HG03565 (cell line): ENCODE data around the gene NDUFA13.

Experiments
- ATAC-seq: cut with Tn5 transposase; IDR thresholded peaks from one replicate; pipeline ENCODE4 v1.9.1; 2021; ENCODE audit warnings: mild to moderate bottlenecking, moderate library complexity; ENCODE audit not compliant: unreplicated experiment

NDUFA13 gene

GRCh38 chr19:19506592-19506991 lies 9.4 kb upstream of the NDUFA13 start:
- no peak for ATAC-seq

DNA sequence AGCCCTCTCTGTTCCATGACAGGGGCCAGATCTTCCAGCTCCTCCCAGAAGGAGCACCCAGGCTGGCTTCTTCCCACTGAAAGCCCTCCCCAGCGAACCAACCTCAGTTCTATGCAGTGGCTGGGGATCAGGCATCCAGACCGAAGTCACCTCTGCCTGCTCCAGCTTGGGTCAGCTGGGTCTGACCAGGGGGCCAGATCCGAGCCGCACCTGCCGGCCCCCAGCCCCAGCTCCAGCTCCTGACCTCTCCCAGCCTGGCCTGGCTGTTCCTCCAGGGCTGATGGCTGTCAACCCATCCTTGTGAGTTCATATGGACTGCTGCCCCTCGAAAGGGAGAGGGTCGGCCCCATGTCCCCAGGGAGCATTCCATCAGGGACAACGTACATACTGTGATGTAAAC lies 8.7 kb upstream of the NDUFA13 start:
- no peak for ATAC-seq

DNA sequence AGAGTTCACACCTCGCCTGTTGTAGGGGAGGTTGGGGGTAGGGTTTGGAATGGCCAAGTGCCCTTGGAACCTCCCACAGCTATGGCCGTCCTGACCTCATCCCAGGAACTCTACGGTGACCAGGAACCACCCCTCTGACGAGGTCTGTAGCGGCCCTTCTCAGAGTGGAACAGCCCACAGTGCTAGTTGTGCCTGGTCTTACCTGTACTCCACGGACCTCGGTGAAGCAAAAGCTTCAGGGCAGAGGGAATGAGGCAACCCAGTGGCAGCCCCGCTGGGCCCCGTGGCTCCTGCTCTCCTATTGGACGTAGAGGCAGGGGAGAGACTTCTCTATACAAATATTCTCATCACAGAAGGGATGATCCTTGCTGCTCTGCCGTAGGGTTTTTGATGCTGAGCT lies 7.8 kb upstream of the NDUFA13 start:
- ATAC-seq, result no peak

- ATAC-seq, result no peak
These were observed 5.6 kb upstream of the NDUFA13 start for GRCh38 chr19:19510432-19510831.

- no peak for ATAC-seq
These were observed 2.3 kb upstream of the NDUFA13 start for GRCh38 chr19:19513682-19514081.

GRCh38 chr19:19514215-19514657 lies 1.8 kb upstream of the NDUFA13 start:
- no peak for ATAC-seq

- ATAC-seq, result no peak
These were observed 964 bp upstream of the NDUFA13 start, which contains the start of gene TSSK6 for GRCh38 chr19:19514881-19515641. Gene TSSK6, minus strand, starts transcription at chr19:19515548. Its CDS starts 121 bp downstream, at chr19:19515427.

DNA sequence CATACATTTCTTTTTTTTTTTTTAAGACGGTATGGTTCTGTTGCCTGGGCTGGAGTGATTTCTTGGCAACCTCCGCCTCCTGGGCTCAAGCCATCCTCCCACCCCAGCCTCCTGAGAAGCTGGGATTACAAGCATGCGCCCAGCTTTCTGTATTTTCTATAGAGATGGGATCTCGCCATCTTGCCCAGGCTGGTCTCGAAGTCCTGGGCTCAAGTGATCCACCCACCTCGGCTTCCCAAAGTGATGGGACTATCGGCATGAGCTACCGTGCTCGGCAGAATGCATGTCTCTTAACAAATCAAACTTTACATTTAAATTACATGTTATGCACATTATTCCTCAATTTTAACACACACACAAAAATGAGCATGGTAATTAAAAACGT lies 1.2 kb downstream of the NDUFA13 start:
- no peak for ATAC-seq

- no peak for ATAC-seq
These were observed 5.0 kb downstream of the NDUFA13 start for GRCh38 chr19:19520989-19521388.

DNA sequence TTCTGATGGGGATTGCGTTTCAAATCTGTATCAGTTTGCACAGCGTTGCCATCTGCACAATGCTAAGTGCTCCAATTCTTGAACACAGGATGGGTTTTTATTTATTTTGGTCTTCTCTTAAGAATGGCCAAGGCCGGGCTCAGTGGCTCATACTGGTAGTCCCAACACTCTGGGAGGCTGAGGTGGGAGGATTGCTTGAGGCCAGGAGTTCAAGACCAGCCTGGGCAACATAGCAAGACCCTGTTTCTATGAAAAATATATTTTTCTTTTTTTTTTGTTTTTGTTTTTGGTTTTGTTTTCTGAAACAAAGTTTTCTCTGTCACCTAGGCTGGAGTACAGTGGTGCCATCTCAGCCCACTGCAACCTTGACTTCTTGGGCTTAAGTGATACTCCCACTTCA lies 7.2 kb downstream of the NDUFA13 start:
- no peak for ATAC-seq

- ATAC-seq, result no peak
These were observed 8.0 kb downstream of the NDUFA13 start for GRCh38 chr19:19524053-19524452.

DNA sequence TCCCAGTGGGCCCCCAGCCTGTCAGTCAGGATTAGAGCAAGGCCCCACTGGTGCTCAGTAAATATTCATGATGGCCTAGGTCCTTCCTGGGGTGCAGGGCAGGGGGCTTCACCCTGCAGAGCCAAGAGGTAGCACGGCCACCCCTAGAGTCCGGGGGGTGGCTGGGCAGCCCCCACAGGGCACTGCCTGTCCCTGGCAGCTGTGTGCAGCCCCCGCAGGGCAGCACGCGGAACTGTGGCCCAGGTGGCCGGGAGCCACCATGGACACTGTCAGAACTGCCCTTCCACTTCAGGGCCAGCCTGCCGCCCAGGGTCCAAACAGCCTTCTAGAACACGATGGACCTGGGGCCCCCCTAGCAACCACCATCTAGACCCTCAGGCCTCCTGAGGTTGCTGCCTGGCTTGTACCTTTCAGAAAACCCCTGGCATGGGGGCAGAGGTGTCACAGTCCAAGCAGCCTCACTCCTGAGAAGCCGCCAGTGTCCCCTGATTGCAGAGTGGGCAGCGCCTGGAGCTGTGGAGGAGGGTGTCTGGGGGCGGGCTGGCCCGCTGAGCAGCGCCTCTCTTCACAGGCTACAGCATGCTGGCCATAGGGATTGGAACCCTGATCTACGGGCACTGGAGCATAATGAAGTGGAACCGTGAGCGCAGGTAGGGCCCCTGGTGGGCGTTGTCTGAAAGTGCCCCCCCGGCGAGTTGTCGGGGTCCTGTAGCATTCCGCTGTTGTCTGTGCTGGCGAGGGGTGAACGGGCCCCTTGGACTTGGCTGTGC lies 9.8 kb downstream of the NDUFA13 start:
- no peak for ATAC-seq

DNA sequence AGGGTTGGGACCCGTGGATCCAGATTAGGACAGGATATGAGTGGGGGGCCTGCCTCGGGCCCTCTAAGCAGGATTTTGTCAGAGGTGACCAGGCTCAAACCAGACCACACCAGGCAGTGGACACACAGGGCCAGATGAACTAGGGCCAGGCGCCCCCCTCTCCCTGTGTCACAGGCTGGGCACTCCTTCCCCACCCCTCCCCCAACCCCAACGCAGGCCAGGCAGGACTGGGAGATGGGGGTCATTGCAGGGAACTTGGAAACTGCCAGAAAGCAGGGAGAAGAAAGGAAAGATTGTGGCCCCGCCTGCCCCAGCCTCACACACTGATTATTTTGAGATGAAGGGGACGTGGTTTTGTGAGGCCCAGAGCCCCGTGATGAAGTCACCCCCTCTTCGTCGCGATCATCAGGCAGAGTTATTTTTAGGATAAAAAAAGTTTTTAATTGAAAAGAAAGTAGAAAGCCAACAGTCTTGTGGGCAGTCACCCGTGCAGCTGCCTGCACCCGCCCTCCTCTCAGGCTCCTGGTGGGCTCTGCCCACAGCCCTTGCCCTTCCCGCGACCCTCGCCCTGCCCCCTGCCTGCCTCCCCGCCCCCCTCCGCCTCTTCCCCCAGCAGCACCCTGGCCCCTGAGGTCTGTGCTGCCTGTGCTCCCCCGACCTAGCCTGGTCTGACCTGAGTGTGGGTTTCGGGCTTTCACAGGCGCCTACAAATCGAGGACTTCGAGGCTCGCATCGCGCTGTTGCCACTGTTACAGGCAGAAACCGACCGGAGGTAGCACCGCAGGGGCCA lies 10.8 kb downstream of the NDUFA13 start:
- ATAC-seq, result no peak

DNA sequence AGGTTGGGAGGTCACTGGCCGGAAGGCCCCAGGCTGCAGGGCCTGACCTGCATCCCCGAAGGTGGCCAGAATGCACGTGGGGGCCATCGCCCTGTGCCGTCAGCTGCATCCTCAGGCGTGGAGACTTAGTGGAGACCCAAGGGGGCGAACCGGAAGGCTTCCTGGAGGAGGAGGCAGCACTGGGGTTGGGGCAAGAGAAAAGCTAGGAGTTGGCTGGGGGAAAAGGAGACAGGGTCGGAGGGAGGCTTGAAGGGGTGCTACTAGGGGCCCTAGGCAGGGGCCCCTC lies 11.3 kb downstream of the NDUFA13 start:
- ATAC-seq, result no peak

DNA sequence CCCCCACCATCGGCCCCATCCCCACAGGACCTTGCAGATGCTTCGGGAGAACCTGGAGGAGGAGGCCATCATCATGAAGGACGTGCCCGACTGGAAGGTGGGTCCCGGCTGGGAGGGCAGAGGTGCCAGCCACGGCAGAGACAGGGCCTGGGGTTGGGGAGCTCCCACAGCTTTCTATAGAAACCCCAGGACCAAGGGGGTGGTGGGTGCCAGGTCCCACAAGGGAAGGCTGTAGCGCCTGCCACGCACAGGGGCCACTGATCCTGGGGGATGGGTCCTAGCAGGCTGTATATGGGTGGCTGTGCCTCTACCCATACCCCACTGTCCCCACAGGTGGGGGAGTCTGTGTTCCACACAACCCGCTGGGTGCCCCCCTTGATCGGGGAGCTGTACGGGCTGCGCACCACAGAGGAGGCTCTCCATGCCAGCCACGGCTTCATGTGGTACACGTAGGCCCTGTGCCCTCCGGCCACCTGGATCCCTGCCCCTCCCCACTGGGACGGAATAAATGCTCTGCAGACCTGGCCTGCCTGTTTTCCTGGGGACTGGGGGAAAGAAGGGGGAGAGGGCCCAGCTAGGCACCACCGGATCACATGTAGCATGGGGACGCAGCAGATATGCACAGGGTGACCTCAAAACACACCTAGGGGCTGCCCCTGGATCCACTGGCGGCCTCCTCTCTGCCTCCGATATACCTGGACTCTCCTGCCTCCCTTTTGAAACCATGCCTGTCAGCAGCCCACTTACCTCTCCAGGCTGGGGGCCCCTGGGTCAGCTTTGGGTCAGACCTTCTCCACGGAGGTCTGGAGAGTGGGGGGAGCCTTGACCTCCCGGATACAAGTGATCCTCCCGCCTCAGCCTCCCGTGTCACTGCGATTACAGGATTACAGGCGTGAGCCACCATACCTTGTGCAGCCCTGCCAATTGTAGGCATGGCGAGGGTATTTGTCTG lies 11.9 kb downstream of the NDUFA13 start:
- ATAC-seq, result no peak

DNA sequence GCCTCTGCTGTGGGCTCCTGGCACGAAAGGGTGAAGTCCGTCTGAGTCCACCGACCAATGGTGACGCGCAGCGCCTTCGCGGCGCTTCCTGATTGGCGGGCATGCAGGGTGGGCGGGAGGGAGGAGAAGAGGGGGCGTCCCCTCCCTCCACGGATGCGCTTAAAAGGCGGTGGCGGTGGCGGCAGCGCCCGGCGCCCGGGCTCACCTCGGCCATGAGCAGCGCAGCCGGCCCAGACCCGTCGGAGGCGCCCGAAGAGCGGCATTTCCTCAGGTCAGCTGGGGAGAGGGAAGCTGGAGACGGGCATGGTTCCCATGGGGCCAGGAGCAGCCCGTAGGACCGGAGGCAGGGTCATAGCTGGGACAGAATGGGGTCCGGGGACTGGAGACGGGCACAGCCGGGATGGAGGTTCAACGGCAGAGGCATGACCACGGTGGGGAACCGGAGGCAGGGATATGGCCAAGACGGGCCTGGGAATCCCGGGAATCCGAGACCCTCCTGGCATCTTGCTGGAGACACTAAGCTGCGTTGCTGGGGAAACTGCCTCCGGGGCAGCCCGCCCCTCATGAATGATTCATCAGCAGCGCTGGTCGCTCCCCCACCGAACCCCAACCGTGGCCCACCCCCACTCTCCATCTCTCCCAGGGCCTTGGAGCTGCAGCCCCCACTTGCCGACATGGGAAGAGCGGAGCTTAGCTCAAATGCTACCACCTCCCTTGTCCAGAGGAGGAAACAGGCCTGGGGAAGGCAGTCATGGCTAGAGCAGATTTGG lies 12.9 kb downstream of the NDUFA13 start, which contains the start of gene YJEFN3:
Gene YJEFN3, plus strand, starts transcription at position 191 of the 770 bp plus-strand sequence. Its CDS starts 22 bp downstream, at position 213.
- no peak for ATAC-seq

DNA sequence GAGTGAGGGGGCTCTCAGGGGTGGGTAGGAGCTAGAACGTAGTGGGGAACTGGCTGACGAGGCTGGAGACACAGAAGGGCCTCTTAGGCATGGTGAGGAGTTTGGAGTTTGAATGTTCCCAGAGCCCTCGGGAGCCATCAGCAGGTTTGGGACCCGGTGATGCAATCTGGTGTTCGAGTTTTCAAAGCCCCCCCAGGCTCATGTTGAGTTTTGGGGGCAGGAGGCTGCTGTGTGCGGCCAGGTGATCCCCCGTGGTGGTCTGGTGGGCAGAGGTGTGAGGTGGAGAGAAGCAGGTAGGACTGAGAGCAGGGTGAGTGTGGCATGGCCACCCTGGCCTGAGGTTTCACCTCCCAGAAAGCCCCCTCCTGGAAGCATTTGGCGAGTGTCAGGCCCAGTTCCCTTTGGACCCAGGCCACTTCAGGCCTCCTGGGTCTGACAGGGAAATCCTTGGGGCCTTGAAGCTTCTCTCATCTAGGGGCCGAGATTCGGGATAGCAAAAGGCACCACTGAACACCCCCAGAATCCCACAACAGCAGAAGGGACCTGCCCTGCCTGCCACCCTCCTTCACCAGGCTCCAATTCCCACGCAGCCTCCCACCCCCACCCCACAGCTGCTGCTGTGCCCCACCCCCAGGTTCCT lies 13.9 kb downstream of the NDUFA13 start:
- no peak for ATAC-seq

GRCh38 chr19:19530423-19530804 lies 14.4 kb downstream of the NDUFA13 start:
- ATAC-seq, result no peak

DNA sequence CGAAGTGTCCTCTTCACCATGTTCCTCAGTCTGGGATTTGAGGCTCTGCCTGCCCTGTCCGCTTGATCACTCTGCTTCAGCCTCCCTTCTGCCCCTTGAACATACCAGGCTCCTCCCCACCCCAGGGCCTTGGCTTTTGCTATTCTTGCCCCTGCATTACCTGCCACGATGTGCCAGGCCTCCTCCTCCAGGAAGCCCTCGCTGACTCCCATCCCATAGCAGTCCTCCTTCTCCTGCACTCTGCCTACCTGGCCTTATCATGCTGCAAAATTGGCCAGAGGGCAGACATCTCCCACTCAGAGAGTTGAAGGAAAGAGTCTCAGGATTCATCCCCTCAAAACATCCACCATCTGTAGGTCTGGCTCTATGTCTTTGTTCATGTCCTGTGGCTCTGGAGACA lies 14.9 kb downstream of the NDUFA13 start:
- ATAC-seq, result no peak
